Astrocyte (in vitro differentiated cells and primary cell): Measurements from ENCODE around the gene EPB41L4B. TPM values are rescaled to one million over a fixed set of nuclear protein-coding genes. Genes with fewer than 3 reads are reported as not detected.
A peak's percentile ranks its signal among the peaks of the same experiment; 100 is the strongest.

Experiments
- DNase-seq: peaks from one replicate; pipeline ENCODE4 v3.0.0-alpha.2; 2010; ENCODE audit warnings: low read depth
- FAIRE-seq: peaks from 2 replicates; lab custom pipeline; 2011; peaks lifted over from hg19 to GRCh38; lab: Jason Lieb, UNC
- H2AFZ ChIP-seq: 2 replicates; pipeline ENCODE4 v1.6.0; 2012; ENCODE audit warnings: low read depth, low read length, inconsistent platforms
- H3K27ac ChIP-seq: 2 replicates; pipeline ENCODE4 v1.5.1; 2011; ENCODE audit warnings: low read depth, low read length, inconsistent platforms
- H3K27me3 ChIP-seq: 2 replicates; pipeline ENCODE4 v1.6.0; 2011; ENCODE audit warnings: low read length, inconsistent platforms; ENCODE audit not compliant: insufficient read depth
- H3K36me3 ChIP-seq: 2 replicates; pipeline ENCODE4 v1.5.1; 2011; ENCODE audit warnings: low read length, inconsistent platforms; ENCODE audit not compliant: insufficient read depth
- H3K4me1 ChIP-seq: 2 replicates; pipeline ENCODE4 v1.5.1; 2011; ENCODE audit warnings: low read length, inconsistent platforms; ENCODE audit not compliant: insufficient read depth
- H3K4me2 ChIP-seq: 2 replicates; pipeline ENCODE4 v1.6.0; 2012; ENCODE audit warnings: low read length, inconsistent platforms
- H3K4me3 ChIP-seq: 2 replicates; pipeline ENCODE4 v1.5.1; 2011; ENCODE audit warnings: low read depth, mild to moderate bottlenecking, low read length, inconsistent platforms; ENCODE audit not compliant: insufficient read depth
- H3K79me2 ChIP-seq: 2 replicates; pipeline ENCODE4 v1.6.0; 2012; ENCODE audit warnings: mild to moderate bottlenecking, low read length, inconsistent platforms; ENCODE audit not compliant: insufficient read depth
- H3K9ac ChIP-seq: 2 replicates; pipeline ENCODE4 v1.6.0; 2012; ENCODE audit warnings: mild to moderate bottlenecking, low read length, inconsistent platforms
- H3K9me3 ChIP-seq: 2 replicates; pipeline ENCODE4 v1.5.1; 2012; ENCODE audit warnings: low read depth, mild to moderate bottlenecking, low read length, inconsistent platforms; ENCODE audit not compliant: insufficient read depth
- H4K20me1 ChIP-seq: 2 replicates; pipeline ENCODE4 v1.6.0; 2012; ENCODE audit warnings: low read length, inconsistent platforms; ENCODE audit not compliant: insufficient read depth
- H3K27ac Mint-ChIP-seq: one replicate; pipeline ENCODE4 v1.8.0; 2021; ENCODE audit warnings: mild to moderate bottlenecking, mixed read lengths; ENCODE audit not compliant: unreplicated experiment
- H3K27me3 Mint-ChIP-seq: one replicate; pipeline ENCODE4 v1.8.0; 2021; ENCODE audit warnings: low read depth, mixed read lengths; ENCODE audit not compliant: unreplicated experiment
- H3K36me3 Mint-ChIP-seq: one replicate; pipeline ENCODE4 v1.8.0; 2021; ENCODE audit warnings: low read depth, mixed read lengths; ENCODE audit not compliant: unreplicated experiment
- H3K4me1 Mint-ChIP-seq: one replicate; pipeline ENCODE4 v1.8.0; 2021; ENCODE audit warnings: low read depth, mixed read lengths; ENCODE audit not compliant: unreplicated experiment
- H3K4me3 Mint-ChIP-seq: one replicate; pipeline ENCODE4 v1.8.0; 2021; ENCODE audit warnings: mild to moderate bottlenecking, moderate library complexity, mixed read lengths; ENCODE audit not compliant: unreplicated experiment
- H3K9me3 Mint-ChIP-seq: one replicate; pipeline ENCODE4 v1.8.0; 2021; ENCODE audit warnings: mild to moderate bottlenecking, mixed read lengths; ENCODE audit not compliant: unreplicated experiment
- EZH2 ChIP-seq: IDR thresholded peaks from 2 replicates; pipeline ENCODE4 v1.6.1; 2012; ENCODE audit warnings: mild to moderate bottlenecking, low read length, inconsistent platforms; ENCODE audit not compliant: insufficient read depth
- total RNA-seq: library from RNA; stranded (reverse); gene quantifications from 2 replicates; pipeline ENCODE4 v1.2.1, GENCODE V29; 2021
- TF ChIP-seq, protein P1 (sequence below): IDR thresholded peaks from 2 replicates; pipeline ENCODE4 v1.5.1; 2011; ENCODE audit warnings: low read depth, mild to moderate bottlenecking, inconsistent platforms, low read length, moderate library complexity; ENCODE audit not compliant: insufficient read depth

Gene EPB41L4B
- total RNA-seq, 1 donor from 2014 or later: 2.0 TPM

DNA sequence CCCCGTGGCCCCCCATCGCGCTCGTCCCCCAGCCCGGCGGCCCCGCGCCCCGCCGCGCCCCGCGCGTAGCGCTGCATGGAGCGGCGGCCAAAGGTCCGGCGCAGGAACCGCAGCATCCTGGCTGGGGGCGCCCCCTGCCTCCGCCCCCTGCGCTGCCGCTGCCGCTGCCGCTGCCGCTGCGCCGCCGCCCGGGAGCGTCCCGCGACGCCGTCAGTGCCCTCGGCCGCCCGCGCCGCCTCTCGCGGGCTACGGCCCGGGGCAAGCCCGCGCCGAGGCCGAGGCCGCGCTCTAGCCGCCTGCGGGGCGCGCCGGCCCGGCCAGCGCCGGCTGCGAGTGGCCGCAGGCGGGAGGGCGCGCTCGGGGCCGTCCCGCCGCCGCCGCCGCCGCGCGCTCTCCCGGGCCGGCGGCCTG, 523 bp downstream of the EPB41L4B start:
- Mint-ChIP-seq H3K27me3 (peaks cover 33% of the 10 kb centered on the region), H3K36me3 (no peaks in the 10 kb centered on the region), H3K4me1 (peaks cover 3% of the 10 kb centered on the region), H3K27ac (no peak overlapping the region), H3K4me3 (no peak overlapping the region), H3K9me3 (no peaks in the 10 kb centered on the region)
- Histone ChIP-seq H3K27ac (no peak overlapping the region), H3K9ac (no peak overlapping the region), H3K4me2 (peak overlapping the region; percentile 80), H3K27me3 (peaks cover 37% of the 10 kb centered on the region), H3K4me3 (no peak overlapping the region), H2AFZ (no peak overlapping the region), H4K20me1 (no peaks in the 10 kb centered on the region), H3K36me3 (no peaks in the 10 kb centered on the region), H3K9me3 (no peaks in the 10 kb centered on the region), H3K4me1 (peaks cover 8% of the 10 kb centered on the region), H3K79me2 (no peaks in the 10 kb centered on the region)
- TF ChIP-seq EZH2: no peak
- TF ChIP-seq, protein P1, sequence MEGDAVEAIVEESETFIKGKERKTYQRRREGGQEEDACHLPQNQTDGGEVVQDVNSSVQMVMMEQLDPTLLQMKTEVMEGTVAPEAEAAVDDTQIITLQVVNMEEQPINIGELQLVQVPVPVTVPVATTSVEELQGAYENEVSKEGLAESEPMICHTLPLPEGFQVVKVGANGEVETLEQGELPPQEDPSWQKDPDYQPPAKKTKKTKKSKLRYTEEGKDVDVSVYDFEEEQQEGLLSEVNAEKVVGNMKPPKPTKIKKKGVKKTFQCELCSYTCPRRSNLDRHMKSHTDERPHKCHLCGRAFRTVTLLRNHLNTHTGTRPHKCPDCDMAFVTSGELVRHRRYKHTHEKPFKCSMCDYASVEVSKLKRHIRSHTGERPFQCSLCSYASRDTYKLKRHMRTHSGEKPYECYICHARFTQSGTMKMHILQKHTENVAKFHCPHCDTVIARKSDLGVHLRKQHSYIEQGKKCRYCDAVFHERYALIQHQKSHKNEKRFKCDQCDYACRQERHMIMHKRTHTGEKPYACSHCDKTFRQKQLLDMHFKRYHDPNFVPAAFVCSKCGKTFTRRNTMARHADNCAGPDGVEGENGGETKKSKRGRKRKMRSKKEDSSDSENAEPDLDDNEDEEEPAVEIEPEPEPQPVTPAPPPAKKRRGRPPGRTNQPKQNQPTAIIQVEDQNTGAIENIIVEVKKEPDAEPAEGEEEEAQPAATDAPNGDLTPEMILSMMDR: no peak
- no peak for DNase-seq
- FAIRE-seq: no peak

GRCh38 chr9:109319626-109320241, 1.1 kb downstream of the EPB41L4B start:
- DNase-seq (no peak), FAIRE-seq (no peak)
- Histone ChIP-seq H3K4me3 (peak overlapping the region; percentile 41), H3K27ac (no peak overlapping the region), H3K36me3 (no peaks in the 10 kb centered on the region), H3K4me2 (peak overlapping the region; percentile 80), H3K9ac (no peak overlapping the region), H2AFZ (peak overlapping the region; percentile 40), H3K4me1 (peaks cover 8% of the 10 kb centered on the region), H3K27me3 (peaks cover 37% of the 10 kb centered on the region), H3K9me3 (no peaks in the 10 kb centered on the region), H4K20me1 (peaks cover 2% of the 10 kb centered on the region), H3K79me2 (no peaks in the 10 kb centered on the region)
- TF ChIP-seq EZH2: peak; percentile 61
- TF ChIP-seq, protein P1: no peak
- Mint-ChIP-seq H3K9me3 (no peaks in the 10 kb centered on the region), H3K4me1 (peaks cover 3% of the 10 kb centered on the region), H3K4me3 (peak overlapping the region; percentile 80), H3K27ac (peak overlapping the region; percentile 47), H3K27me3 (peaks cover 34% of the 10 kb centered on the region), H3K36me3 (no peaks in the 10 kb centered on the region)

GRCh38 chr9:109319017-109319625, 1.7 kb downstream of the EPB41L4B start:
- peak; percentile 83 for TF ChIP-seq EZH2
- TF ChIP-seq, protein P1: no peak
- Histone ChIP-seq H3K36me3 (no peaks in the 10 kb centered on the region), H2AFZ (peak overlapping the region; percentile 40), H3K9ac (no peak overlapping the region), H3K27me3 (peaks cover 33% of the 10 kb centered on the region), H4K20me1 (peaks cover 2% of the 10 kb centered on the region), H3K9me3 (no peaks in the 10 kb centered on the region), H3K27ac (no peak overlapping the region), H3K4me2 (peak overlapping the region; percentile 80), H3K4me3 (peak overlapping the region; percentile 41), H3K4me1 (peaks cover 8% of the 10 kb centered on the region), H3K79me2 (no peaks in the 10 kb centered on the region)
- FAIRE-seq (no peak), DNase-seq (no peak)
- Mint-ChIP-seq H3K4me3 (peak overlapping the region; percentile 80), H3K27ac (peak overlapping the region; percentile 47), H3K36me3 (no peaks in the 10 kb centered on the region), H3K27me3 (peaks cover 34% of the 10 kb centered on the region), H3K9me3 (no peaks in the 10 kb centered on the region), H3K4me1 (peaks cover 3% of the 10 kb centered on the region)
